Panc1 (cell line): Measurements from ENCODE around the gene RANBP17. TPM values are rescaled to one million over a fixed set of nuclear protein-coding genes. Genes with fewer than 3 reads are reported as not detected.

Experiments used
- ATAC-seq: fragments of 200-7000 bp; cut with Tn5 transposase; 2 replicates; pipeline ENCODE4 v1.9.1; 2020; ENCODE audit warnings: mild to moderate bottlenecking, moderate library complexity
- BruUV-seq: library from RNA; stranded (reverse); fragments of 400-500 nt; replicated peaks from 2 replicates; lab custom pipeline; 2021; lab: Mats Ljungman, UMichigan
- CTCF ChIA-PET: fragments of 300-600 bp; sonication (Branson Sonifier 250); formaldehyde crosslinking; loops from one replicate; lab custom pipeline; 2022; ENCODE audit warnings: antibody characterized with exemption; lab: Charles Lee
- POLR2A ChIA-PET: fragments of 300-600 bp; sonication (Branson Sonifier 250); formaldehyde crosslinking; loops from one replicate; lab custom pipeline; 2022; ENCODE audit warnings: antibody characterized with exemption; lab: Charles Lee
- DNase-seq: peaks from one replicate; pipeline ENCODE4 v3.0.0-alpha.2; 2010; ENCODE audit warnings: low read depth, low spot score
- H3K27ac ChIP-seq: 2 replicates; pipeline ENCODE4 v1.5.1; 2011; ENCODE audit warnings: mild to moderate bottlenecking, low read length, inconsistent platforms
- H3K27me3 ChIP-seq: fragments of 200-500 bp; sonication (Bioruptor generic); 2 replicates; pipeline ENCODE4 v1.6.0; 2014; ENCODE audit warnings: low read length, inconsistent platforms; ENCODE audit not compliant: control insufficient read depth, insufficient read depth
- H3K36me3 ChIP-seq: fragments of 200-500 bp; sonication (Bioruptor generic); 2 replicates; pipeline ENCODE4 v1.5.1; 2014; ENCODE audit warnings: inconsistent platforms, mild to moderate bottlenecking, low read length, moderate library complexity; ENCODE audit not compliant: control insufficient read depth, insufficient read depth
- H3K4me1 ChIP-seq: 2 replicates; pipeline ENCODE4 v1.5.1; 2011; ENCODE audit warnings: inconsistent platforms, mild to moderate bottlenecking, low read length, moderate library complexity; ENCODE audit not compliant: control insufficient read depth, insufficient read depth
- H3K4me3 ChIP-seq, 2 experiments: 2 replicates each; pipeline ENCODE4 v1.5.1; 2011 to 2012; ENCODE audit warnings: low read depth in 2 of 2, low read length in 2 of 2, mild to moderate bottlenecking in 2 of 2, inconsistent platforms in 1 of 2, moderate library complexity in 1 of 2
- H3K9me3 ChIP-seq: fragments of 200-500 bp; sonication (Bioruptor generic); 2 replicates; pipeline ENCODE4 v1.5.1; 2014; ENCODE audit warnings: low read depth, mild to moderate bottlenecking, inconsistent platforms, low read length, moderate library complexity; ENCODE audit not compliant: control insufficient read depth, insufficient read depth
- CTCF ChIP-seq: fragments of 450-650 bp; IDR thresholded peaks from 2 replicates; pipeline ENCODE4 v1.5.1; 2017; ENCODE audit warnings: mild to moderate bottlenecking
- POLR2AphosphoS5 ChIP-seq: IDR thresholded peaks from 2 replicates; pipeline ENCODE4 v1.6.1; 2012; ENCODE audit warnings: mild to moderate bottlenecking, low read depth, low read length, moderate library complexity
- SIN3A ChIP-seq: IDR thresholded peaks from 2 replicates; pipeline ENCODE4 v1.6.1; 2012; ENCODE audit warnings: low read depth, mild to moderate bottlenecking, low read length, moderate library complexity, borderline replicate concordance; ENCODE audit not compliant: insufficient read depth
- TCF7L2 ChIP-seq: IDR thresholded peaks from 2 replicates; pipeline ENCODE4 v1.6.1; 2011; ENCODE audit warnings: mild to moderate bottlenecking, low read depth, low read length, inconsistent platforms
- in situ Hi-C: cut with HindIII; loops from 2 replicates; pipeline ENCODE4 v1.10.0; 2016; ENCODE audit warnings: low sequenced_read_pairs, low pct_unique_long_range_greater_than_20kb
- intact Hi-C: fragments of 100-400 bp; cut with micrococcal nuclease; formaldehyde crosslinking; loops from one replicate; pipeline ENCODE4 v1.10.0; 2022; ENCODE audit not compliant: unreplicated experiment
- total RNA-seq: library from RNA; stranded (reverse); gene quantifications from one replicate; pipeline ENCODE4 v1.2.1, GENCODE V29; 2021; ENCODE audit not compliant: unreplicated experiment
- TF ChIP-seq, protein P1 (sequence below), 2 experiments: IDR thresholded peaks; 2 replicates each; pipeline ENCODE4 v1.6.1; 2011 to 2012; ENCODE audit warnings: low read depth in 2 of 2, control low read depth in 1 of 2, low read length in 1 of 2, mild to moderate bottlenecking in 1 of 2, moderate library complexity in 1 of 2; ENCODE audit not compliant: insufficient read depth in 1 of 2

Gene RANBP17
- total RNA-seq, 1 experiment from 2014 or later, result not detected

DNA sequence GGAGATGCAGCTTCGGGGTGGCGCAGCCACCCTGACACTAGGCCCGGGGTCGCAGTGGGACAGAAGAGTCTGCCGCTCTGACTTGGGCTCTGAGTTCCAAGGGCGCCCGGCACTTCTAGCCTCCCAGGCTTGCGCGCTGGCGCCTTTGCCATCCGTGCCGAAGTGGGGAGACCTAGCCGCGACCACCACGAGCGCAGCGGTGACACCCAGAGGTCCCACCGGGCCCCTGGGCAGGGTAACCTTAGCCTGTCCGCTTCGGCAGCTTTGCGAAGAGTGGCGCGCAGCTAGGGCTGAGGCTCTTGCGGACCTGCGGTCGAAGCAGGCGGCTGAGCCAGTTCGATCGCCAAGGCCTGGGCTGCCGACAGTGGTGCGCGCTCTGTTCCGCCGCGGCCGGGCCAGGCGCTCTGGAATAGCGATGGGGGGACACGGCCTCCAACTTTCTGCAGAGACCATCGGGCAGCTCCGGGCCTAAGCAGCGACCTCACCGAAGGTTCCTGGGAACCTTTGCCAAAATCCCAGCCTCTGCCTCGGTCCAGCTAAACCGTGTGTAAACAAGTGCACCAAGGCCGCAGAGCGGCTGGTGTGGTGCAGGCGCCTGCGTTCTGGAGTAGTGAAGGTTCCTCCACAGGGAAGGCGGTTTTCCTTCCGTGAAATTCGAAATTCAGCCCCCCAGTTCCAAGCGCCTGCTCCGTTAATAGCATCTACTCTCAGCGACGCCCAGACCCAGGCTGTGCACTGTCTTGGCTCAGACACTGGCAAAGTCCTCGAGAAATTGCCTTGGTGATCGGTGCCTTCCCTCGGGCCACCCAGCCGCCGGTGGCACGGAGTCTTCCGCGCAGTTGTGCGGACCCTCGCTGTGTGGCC lies 454.7 kb downstream of the RANBP17 start:
- Histone ChIP-seq H3K9me3 (no peaks in the 10 kb centered on the region), H3K27ac (no peak overlapping the region), H3K4me3 (no peak overlapping the region), H3K36me3 (no peaks in the 10 kb centered on the region), H3K27me3 (no peaks in the 10 kb centered on the region; the same call in 1 of the 2 replicates), H3K4me1 (no peaks in the 10 kb centered on the region)
- TF ChIP-seq SIN3A (no peak), POLR2AphosphoS5 (no peak), TCF7L2 (no peak), CTCF (no peak)
- TF ChIP-seq, protein P1, sequence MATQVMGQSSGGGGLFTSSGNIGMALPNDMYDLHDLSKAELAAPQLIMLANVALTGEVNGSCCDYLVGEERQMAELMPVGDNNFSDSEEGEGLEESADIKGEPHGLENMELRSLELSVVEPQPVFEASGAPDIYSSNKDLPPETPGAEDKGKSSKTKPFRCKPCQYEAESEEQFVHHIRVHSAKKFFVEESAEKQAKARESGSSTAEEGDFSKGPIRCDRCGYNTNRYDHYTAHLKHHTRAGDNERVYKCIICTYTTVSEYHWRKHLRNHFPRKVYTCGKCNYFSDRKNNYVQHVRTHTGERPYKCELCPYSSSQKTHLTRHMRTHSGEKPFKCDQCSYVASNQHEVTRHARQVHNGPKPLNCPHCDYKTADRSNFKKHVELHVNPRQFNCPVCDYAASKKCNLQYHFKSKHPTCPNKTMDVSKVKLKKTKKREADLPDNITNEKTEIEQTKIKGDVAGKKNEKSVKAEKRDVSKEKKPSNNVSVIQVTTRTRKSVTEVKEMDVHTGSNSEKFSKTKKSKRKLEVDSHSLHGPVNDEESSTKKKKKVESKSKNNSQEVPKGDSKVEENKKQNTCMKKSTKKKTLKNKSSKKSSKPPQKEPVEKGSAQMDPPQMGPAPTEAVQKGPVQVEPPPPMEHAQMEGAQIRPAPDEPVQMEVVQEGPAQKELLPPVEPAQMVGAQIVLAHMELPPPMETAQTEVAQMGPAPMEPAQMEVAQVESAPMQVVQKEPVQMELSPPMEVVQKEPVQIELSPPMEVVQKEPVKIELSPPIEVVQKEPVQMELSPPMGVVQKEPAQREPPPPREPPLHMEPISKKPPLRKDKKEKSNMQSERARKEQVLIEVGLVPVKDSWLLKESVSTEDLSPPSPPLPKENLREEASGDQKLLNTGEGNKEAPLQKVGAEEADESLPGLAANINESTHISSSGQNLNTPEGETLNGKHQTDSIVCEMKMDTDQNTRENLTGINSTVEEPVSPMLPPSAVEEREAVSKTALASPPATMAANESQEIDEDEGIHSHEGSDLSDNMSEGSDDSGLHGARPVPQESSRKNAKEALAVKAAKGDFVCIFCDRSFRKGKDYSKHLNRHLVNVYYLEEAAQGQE (IDR thresholded peaks at IDR 0.05; ENCODE audit: insufficient read depth in 1 of 2, low read depth in 2 of 2, low read length in 1 of 2), result no peak
- in situ Hi-C loops (no loop called here), intact Hi-C loops (no loop called here)
- CTCF ChIA-PET, result no interaction called here
- ATAC-seq, result no peak
- DNase-seq, result no peak
- no TSS peak for BruUV-seq
- POLR2A ChIA-PET, result no interaction called here

DNA sequence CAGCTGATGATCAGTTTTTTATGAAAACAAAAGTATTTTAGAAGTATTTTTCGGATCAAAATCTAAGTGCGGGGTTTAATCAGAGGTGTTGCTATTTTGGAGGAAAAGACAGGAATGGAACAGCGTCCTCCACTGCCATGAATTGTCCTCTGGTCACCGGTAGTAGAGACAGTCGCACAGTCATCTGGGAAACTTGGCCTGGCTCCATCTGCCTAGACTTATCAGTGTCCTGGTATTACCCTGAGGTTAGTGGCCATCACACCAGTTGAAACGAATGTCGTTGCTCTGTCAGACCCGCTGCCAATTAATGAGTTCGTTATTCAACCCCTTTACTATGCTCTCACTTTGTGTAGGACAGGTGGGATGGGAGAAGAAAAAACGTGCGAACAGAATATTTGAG lies 455.4 kb downstream of the RANBP17 start:
- intact Hi-C loops (no loop called here), in situ Hi-C loops (no loop called here)
- DNase-seq, result no peak
- Histone ChIP-seq H3K27me3 (no peaks in the 10 kb centered on the region; the same call in none of the 2 replicates), H3K4me1 (no peaks in the 10 kb centered on the region), H3K36me3 (no peaks in the 10 kb centered on the region), H3K27ac (no peak overlapping the region), H3K9me3 (no peaks in the 10 kb centered on the region), H3K4me3 (no peak overlapping the region)
- TF ChIP-seq, protein P1 (IDR thresholded peaks at IDR 0.05; ENCODE audit: insufficient read depth in 1 of 2, low read depth in 2 of 2, low read length in 1 of 2), result no peak
- TF ChIP-seq TCF7L2 (no peak), CTCF (no peak), SIN3A (no peak), POLR2AphosphoS5 (no peak)
- no TSS peak for BruUV-seq
- CTCF ChIA-PET, result no interaction called here
- POLR2A ChIA-PET, result no interaction called here
- ATAC-seq, result no peak
